ENCODE measurements around the gene KRT79. TPM values are rescaled to one million over a fixed set of nuclear protein-coding genes. Genes with fewer than 3 reads are reported as not detected.
"Not testable (repeated sequence)": the region's sequence is repeated elsewhere in the genome, so short reads cannot be mapped to it uniquely, and the experiment has no call there.

The KRT79 gene
- total RNA-seq (2014; rRNA removed; shearing (Covaris generic)): not detected in 2 replicates

DNA sequence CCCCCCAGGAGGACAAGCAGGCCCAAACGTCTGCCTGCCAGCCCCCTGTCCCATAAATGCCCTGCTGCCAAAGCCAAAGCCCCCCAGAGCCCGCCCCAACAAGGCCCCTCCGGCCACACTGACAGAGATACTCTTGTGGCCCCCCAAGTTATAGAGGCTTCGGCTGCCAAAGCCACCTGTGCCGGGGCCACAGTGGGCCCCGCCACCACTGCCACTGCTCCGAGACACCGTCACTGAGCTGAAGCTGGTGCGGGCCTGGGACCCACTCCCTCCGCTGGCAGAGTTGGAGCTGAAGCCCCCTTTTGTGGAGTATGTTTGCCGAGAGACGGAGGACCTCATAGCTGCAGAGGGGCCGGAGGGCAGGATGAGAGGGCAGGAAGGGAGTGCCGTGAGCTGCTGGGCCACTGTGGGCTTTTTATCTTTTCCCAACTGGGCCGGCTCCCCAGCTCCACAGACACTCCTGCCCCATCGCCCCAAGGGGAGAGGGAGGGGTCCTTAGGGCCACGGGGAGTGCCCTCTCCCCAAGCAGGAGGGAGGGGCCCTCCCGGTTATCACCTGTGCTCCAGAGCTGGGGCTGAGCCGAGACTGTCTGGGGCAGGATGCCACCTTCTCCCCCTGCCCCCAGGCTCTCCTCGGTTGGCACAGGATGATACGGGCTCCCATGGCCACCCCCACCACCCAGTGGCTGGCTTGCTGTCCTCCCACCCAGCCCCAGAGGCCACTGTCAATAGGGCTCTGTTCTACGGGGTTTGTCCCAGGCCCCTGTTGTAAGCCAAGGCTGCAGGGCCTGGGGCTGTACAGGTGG is at the start of gene KRT79:
KRT79 (minus strand) TSS at position 390 of the 805 bp plus-strand sequence; CDS start at position 339, 51 bp downstream.
- no peak for DNase-seq (ENCODE audit: low spot score)

DNA sequence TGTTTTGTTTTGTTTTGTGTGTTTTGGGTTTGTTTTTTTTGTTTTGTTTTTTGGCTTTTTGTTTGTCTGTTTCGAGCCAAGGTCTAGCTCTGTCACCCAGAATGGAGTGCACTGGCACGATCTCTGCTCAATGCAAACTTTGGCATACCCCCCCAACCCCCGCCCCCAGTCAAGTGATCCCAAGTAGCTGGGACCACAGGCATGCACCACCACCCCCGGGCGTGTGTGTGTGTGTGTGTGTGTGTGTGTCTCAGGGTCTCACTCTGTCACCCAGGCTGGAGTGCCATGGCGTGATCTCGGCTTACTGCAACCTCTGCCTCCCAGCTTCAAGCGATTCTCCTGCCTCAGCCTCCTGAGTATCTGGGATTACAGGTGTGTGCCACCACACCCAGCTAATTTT is 46.4 kb upstream of the KRT79 start:
- not testable (repeated sequence) for DNase-seq (ENCODE audit: low spot score)

DNA sequence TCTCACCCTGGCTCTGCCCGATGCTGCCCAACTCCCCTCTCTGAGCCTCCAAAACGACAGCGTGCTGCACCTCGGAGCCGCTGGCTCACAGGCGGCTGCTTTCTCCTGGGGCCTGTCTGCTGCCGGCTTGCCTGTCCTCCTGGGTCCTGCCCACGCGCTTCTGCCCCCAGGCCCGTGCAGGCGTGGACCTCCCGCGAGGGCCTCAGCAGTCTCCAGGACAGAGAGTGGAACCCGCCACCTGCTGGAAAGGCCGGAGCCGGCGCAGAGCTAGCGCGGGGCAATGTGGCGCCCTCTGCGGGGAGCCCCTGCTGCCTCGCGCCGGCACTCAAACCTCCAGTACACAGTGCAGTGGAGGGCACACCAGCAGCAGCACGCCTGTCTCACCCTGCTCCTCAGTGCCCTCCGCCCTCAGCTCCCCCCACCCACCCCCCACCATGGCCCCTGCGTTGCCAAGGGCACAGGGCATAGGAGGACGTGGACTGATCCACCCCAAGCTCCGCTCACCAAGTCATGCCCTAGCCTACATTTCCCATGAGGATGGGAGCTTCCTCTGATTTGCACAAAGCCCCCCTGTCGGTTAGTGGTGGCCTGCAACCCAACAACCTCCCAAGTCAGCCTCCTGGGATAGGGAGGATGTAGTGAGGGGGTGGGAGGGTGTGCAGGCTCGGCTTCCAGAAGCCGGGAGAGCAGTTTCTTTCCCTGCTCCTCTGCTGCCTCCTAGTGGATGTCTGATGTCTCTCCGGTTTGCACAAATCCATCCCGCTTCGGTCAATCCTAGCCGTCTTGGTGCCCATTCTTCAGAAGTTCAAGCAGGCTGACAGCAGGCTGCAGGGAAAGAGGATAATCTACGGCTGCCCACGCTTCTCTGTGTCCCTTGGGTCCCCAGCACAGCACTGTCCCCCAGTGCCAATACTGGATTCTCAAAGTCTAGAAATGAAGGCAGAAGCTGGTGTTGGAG is 45.6 kb upstream of the KRT79 start:
- DNase-seq (ENCODE audit: low spot score): peak; percentile 95

DNA sequence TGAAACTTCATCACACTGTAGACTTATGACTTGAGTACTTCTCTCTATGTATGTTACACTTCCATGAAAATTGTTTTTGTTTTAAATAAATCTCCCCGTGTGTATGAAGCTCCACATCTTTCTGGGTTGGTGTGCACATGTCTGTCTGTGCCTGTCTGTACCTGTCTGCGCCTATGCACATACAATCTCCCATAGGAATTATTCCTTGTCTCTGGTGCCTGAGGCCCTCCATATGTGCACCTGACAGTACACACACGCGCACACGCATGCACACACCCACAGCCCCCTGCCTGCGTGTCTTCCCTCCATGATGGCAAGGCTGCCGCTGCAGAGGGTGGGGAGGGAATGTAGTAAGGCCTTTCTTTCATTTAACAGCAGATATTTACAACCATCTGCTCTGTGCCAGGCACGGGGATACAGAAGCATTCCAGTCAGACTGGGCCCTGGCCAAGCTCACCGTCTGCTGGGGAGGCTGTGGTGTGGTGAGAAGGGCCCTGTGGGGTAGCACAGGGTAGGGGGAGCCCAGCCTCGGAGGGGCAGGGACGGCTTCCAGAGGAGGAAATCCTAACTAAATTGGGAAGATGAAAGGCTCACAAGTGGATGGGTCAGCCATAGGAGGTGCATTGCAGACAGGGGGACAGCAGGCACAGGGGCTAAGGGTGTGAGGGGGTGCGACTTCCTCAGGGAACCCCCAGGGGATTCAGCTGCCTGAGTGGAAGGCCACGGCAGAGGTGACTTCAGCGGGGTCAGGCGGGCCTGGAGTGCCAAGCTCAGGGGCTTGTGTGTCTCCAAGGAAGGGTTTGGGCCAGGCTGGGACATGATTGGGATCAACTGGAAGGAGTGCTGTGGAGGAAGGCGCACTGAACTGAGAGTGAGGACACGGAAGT is 44.6 kb upstream of the KRT79 start:
- no peak for DNase-seq (ENCODE audit: low spot score)

DNA sequence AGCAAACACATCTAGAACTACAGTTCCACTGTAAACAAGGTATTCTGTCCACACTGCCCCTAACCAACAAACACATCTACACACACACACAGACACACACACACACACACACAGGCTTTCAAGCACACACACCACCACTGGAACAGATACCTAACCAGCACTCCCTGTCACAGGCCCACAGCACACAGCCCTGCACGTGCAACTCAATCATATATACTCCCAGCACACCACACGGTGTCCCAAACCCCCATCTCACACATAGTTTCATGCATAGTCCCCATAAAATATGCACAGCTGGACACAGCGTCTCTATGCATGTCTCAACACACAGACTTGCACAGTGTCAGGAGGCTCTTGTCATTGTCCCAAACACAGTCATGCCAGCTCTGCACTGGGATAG is 43.1 kb upstream of the KRT79 start:
- DNase-seq (ENCODE audit: low spot score): no peak

DNA sequence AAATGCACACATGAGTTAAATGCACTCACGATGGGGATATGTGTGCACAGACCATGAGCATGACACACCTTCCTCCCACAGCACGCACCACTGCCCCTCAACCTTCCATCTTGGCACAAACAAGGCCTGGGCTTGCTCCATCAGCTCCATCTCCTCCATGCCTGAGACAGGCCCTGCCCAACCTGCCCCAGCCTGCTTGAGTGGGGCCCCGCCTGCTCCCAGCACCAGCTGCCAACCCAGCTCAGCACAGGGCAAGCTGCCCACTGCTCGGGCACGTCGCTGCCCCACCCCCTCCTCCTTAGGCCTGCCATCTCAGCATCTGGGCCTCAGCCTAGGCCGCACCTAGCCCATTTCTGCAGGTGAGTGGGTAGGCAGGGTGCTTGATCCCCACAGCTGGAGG is 42.3 kb upstream of the KRT79 start:
- peak; percentile 1 for DNase-seq (ENCODE audit: low spot score)

DNA sequence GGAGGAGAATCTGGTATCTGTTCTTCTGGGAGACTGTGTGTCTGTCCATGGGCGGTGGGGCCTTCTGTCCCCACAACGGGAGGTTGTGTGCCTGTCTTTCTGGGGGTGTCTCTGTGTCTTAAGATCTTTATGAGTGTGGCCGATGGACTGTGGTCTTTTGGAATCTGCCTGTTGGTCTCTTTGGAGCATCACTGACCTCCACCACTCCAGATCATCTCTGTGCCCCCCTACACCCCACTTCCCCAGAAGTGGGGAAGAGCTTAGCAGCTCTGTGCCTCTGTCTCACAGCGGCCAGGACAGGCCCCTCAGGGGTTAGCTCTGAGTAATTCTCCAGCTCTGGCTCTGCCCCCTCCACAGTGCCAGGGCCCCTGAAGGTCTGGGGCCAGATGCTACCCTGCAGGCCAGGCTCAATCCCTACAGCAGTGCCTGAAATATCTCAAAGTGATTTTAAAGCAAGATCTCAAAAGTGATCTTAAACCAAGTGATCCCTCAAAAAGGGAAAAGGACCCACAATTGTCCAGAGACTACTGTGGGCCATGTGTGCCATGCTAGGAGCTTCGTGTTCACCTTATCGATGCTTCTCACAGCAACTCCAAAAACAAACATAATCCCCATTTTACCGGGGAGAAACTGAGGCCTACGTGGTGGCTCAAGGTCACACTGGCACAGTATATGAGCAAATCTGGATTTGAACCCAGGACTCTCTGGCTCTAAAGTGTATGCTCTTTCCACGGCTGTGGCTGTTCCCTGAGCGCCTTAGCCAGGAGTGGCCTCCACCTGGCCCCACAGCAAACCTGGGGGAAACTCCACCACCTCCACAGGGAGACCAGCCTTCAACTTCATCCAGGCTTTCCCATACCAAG is 40.7 kb upstream of the KRT79 start:
- peak; percentile 0 for DNase-seq (ENCODE audit: low spot score)

DNA sequence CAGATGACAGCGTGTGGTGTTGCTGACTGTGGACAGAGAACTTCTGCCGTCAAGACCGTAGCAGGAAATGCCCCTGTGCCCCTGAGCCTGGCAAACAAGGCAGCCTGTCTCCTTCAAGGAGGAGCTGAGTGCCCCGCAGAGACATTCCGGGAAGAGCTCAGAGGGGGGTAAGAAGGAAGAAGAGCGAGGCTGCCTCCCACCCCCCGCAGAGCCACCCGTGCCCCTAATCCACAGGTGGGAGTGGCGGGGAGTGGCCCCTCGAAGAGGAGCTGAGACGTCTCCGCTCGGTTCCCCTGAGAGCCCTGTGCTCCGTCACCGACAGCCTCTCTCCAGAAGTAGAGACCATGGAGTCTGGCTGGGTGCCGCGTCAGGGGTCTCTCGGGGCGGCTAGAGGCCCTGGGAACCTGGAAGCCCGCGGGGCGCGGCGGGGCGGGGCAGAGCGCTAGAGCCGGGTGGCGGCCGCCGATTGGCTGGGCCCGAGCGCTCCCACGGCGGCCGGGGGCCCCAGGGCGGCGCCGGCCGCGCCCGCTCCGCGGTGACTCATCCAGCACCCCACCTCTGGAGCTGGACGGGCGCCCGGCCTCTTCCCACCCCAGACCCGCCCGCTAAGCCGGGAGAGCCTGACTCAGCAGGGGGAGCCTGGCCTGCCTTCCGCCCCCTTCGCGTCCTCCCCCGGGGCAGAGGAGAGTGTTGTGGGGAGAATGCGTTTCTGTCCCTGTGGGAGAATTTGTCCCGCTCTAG is 39.9 kb upstream of the KRT79 start:
- peak; percentile 86 for DNase-seq (ENCODE audit: low spot score)

DNA sequence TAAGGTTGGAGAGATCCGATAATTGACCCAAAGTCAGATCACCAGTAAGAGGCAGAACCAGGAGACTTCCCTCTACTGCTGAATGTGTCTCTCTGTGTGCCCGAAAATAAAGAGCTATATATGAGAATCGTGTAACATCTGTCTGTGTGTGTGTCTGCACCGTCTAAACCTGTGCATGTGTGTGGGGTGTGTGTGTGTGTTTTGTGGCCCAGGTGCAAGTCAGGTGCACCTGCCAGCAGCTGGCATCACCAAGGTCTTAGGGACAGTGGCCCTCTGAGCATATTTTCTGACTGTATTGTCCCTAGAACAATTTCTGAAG is 39.4 kb upstream of the KRT79 start:
- no peak for DNase-seq (ENCODE audit: low spot score)

DNA sequence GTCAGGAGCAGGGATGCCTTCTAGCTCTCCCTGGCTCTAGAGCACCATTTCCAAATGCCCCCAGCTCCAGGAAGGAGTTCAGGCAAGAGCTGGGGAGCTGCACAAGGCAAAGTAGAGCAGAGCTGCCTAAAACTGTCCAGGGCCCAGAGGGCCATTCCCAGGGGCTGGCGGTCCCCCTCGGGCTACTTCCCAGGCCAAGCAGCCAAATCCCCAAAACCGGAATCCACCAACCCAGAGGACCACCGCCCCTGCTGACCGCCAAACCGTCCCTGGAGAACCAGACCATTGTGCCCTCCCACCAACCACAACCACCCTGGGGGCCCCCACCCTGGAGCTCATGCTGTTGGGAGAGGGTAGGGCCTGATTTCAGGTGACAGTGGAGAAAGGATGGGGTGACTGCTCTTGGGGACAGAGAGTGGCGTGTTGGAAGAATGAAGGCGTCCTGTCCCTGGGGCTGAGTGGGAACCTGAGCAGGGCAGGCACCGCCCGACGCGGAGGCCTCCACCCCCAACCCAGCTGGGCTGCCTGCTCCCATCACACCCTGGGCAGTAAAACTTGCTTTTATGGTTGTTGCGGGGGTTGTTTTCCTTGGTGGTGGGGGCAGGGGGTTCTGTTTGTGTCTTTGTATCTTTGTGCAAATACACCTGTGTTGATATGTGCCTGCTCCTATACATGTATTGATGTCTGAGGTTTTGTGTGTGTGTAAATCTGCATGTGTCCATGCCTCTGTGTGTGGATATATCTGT is 38.7 kb upstream of the KRT79 start:
- peak; percentile 0 for DNase-seq (ENCODE audit: low spot score)

DNA sequence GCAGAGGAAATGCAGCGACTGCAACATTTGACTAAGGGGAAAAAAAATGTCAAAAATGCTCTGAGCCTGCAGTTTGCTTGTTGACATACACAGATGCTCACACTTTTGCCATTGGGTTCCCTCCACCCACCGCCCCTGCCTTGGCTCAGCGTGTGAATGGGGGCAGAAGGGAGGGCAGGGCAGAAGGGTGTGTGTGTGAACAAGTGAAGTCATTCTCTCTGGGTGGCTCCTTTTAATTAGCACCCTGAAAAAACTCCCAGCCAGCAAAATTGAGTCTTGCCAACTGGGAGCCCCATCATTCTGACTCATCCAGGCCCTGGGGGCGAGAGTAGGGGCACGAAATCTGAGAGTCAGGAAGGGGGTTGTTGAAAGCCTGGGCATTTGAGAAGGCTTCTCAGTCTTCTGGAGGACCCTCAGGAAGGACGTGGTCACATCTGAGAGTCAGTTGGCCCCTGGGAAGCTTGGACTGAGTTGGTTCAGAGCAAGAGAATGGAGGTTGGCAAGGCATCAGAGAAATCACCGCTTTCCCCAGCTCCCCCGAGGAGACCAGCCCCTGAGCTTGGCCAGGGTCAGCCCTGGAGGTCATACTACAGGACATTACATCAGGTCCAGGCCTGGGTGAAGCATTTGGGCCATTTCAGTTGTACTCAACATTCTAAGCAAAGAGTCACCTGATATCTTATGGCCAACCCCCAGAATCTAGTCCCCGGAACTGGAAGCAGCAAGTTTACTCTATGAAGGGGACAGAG is 37.4 kb upstream of the KRT79 start:
- peak; percentile 34 for DNase-seq (ENCODE audit: low spot score)

DNA sequence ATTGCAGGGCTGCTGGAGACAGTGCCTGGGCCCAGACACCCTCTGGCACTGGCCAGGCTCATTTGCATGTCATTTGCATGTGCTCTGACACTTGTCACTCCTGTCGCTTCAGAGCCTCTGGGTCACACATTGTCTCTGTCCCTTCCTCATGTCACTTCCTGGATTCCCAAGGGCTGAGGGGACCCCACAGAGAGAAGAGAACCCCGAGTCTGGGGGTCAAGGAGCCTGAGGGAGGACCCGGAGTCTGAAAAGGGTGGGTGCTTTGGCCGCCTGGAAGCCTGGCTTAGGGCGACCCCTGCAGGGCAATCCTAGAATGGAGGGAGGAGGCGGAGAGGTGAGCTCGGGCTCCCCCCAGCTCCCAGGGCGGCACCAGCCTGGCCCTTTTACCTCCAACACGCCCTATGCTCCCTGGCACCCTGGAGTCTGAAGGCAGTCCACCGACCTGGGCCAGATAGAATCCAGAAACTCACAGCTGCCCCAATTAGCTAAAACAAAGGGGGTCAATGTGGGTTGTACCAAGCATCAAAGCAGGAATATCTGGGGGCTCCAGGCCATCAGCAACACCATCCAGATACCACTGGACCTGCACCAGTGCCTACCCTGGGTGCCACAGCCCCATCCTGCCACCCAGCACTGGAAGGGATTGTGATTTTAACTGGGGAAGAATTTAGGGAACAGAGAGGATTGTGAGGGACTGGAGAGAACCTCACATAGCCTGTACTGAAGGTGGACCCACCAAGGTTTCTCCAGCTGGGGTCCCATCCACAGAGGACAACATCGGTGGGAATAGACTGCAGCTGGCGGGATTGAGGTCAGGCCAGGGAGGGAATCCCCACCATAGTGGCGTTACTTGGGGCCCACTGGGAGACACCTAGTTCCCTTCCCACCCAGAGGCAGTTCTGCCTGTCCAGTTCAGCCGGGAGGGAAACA is 36.5 kb upstream of the KRT79 start:
- DNase-seq (ENCODE audit: low spot score): peak; percentile 74

DNA sequence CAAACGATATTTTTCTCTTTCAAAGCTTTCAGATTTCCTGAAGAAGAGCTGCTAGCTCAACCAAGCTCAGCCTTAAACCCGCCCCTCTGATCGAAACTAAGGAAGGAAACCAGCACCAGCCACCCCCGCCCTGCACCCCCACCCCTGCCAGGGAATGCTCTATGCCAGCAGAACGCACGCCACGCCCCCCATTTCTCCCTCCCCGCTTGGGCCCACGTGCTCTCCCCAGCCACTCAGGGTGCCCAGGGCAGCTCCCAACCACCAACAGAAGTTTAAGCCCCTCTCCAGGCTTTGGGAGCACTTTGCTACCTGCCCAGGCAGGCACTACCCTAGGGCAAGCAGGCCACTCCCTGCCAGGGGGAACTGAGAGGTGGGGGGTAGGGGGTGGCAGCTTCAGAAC is 33.5 kb upstream of the KRT79 start:
- DNase-seq (ENCODE audit: low spot score): peak; percentile 54

DNA sequence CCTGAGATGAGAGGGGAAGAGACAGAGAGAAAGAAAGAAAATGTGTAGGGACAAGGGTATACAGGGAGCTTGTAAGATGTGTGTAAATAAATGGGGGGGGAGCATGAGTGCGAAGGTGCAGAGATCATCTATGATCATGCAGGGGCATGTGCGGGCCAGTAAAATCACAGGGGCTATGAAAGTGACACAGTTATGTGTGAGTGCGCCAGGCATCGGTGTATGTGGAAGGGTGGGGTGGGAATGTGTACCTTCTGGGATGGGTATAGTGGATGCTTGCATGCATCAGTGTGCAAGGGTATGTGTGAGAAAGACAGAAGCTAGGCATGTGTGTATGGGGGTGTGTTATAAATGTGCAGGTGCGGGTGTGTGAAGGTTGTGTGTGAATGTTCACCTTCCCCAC is 33.0 kb upstream of the KRT79 start:
- DNase-seq (ENCODE audit: low spot score): no peak

DNA sequence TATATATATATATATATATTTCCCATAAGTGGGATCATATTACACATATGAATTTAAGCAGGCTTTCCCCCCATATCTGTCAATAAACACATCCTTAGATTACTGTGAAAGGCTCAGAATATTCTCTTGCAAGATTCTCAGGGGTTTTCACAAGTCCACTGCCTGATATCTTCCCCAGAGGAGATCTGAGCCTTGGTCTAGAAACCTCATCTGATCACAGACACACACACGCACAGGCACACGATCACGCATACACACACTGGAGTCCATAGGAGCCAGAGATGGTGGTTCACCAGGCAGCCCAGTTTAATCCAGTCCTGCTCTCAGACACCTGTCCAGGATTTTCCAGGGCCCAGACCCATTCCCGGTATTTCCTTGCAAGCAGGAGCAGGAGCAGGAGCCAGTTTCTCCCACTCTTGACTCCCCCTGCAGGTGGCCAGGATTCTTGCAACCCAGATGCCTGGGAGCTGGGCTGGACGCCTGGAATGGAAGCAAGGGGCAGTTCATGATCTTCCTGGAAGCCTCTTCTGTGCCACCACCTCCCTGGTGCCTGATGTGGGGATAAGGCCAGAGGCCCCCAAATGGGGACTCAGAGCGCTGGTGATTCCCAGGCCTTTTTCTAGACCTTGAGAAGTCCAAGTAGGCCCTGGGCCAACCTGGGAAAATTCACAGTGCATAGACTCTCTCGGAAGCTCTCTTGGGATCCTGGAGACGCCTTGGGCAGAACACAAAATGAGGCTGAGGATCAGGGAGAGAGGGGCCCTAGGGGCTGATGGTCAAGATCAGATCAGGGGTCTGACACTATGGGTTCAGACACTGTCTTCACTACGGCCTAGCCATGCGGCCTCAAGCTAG is 31.2 kb upstream of the KRT79 start:
- DNase-seq (ENCODE audit: low spot score): peak; percentile 89

DNA sequence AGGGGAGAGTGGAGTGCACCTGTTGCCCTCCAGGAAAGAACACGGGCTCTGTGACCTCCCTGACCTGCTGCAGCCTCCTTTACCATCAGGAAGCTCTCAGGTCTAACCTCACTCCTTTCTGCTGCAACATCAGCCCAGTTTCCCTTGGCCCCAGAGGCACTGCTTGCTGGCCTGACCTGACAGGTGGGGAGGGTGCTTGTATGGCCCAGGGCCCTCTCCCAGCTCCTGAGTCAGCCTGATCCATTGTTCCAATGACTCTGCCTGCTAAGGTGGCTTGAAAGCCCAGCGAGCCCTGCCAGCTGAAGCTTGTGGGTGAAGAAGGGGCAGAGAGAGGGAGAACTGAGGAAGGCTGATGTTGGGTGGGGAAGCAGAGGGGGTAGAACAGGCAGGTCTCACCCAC is 27.9 kb upstream of the KRT79 start:
- no peak for DNase-seq (ENCODE audit: low spot score)
